NCI-H2227 (cell line): ENCODE data around the gene CIAPIN1.

Experiments used
- DNase-seq: peaks from one replicate; lab custom pipeline; 2025; ENCODE audit not compliant: unreplicated experiment; lab: John Stamatoyannopoulos, UW

Gene CIAPIN1

GRCh38 chr16:57476546-57477410, 29.6 kb upstream of the CIAPIN1 start:
- no peak for DNase-seq

GRCh38 chr16:57475711-57476339, 28.6 kb upstream of the CIAPIN1 start:
- DNase-seq: peak; percentile 68

- DNase-seq: no peak
Measured at GRCh38 chr16:57474671-57475661, 27.8 kb upstream of the CIAPIN1 start.

GRCh38 chr16:57473906-57474305, 26.7 kb upstream of the CIAPIN1 start:
- no peak for DNase-seq

- DNase-seq: no peak
Measured at GRCh38 chr16:57473176-57473840, 26.1 kb upstream of the CIAPIN1 start.

GRCh38 chr16:57472665-57473060, 25.5 kb upstream of the CIAPIN1 start:
- DNase-seq: no peak

GRCh38 chr16:57471852-57472664, 24.9 kb upstream of the CIAPIN1 start:
- DNase-seq: no peak

- DNase-seq: no peak
Measured at GRCh38 chr16:57471209-57471608, 24.0 kb upstream of the CIAPIN1 start.

GRCh38 chr16:57470711-57471110, 23.5 kb upstream of the CIAPIN1 start:
- no peak for DNase-seq

GRCh38 chr16:57469917-57470470, 22.8 kb upstream of the CIAPIN1 start:
- no peak for DNase-seq

GRCh38 chr16:57469046-57469445, 21.9 kb upstream of the CIAPIN1 start:
- DNase-seq: no peak

- no peak for DNase-seq
Measured at GRCh38 chr16:57468346-57468745, 21.2 kb upstream of the CIAPIN1 start.

GRCh38 chr16:57464523-57464922, 17.3 kb upstream of the CIAPIN1 start:
- no peak for DNase-seq

GRCh38 chr16:57462978-57463362, 15.8 kb upstream of the CIAPIN1 start:
- no peak for DNase-seq

- DNase-seq: peak; percentile 90
Measured at GRCh38 chr16:57462209-57462977, 15.2 kb upstream of the CIAPIN1 start, which contains the start of gene POLR2C. Gene POLR2C, plus strand, starts transcription at chr16:57462679. Its CDS starts 46 bp downstream, at chr16:57462725.

GRCh38 chr16:57452021-57452420, 4.8 kb upstream of the CIAPIN1 start:
- no peak for DNase-seq

GRCh38 chr16:57446531-57447185, 527 bp downstream of the CIAPIN1 start:
- peak; percentile 46 for DNase-seq

- no peak for DNase-seq
Measured at GRCh38 chr16:57445510-57445909, 1.7 kb downstream of the CIAPIN1 start.
